GM23248 (cell line): ENCODE data around the gene CIB2.

Experiments used
- EZH2 ChIP-seq: fragments of 200-600 bp; sonication (generic); IDR thresholded peaks from 2 replicates; pipeline ENCODE4 v1.6.1; 2018; ENCODE audit warnings: antibody characterized with exemption, mild to moderate bottlenecking; ENCODE audit not compliant: insufficient read depth, poor library complexity, severe bottlenecking
- EZH2phosphoT487 ChIP-seq: fragments of 200-600 bp; sonication (generic); IDR thresholded peaks from 2 replicates; pipeline ENCODE4 v1.6.1; 2018; ENCODE audit warnings: antibody characterized with exemption, moderate library complexity, mild to moderate bottlenecking, low read depth; ENCODE audit not compliant: insufficient read depth

GRCh38 chr15:78110096-78110495 is 21.1 kb downstream of the CIB2 start:
- TF ChIP-seq EZH2phosphoT487 (no peak), EZH2 (no peak)
